AG10803 (cell line): ENCODE data around the gene SEH1L.

ENCODE experiments used
- DNase-seq: peaks from one replicate; pipeline ENCODE4 v3.0.0; 2010; ENCODE audit warnings: low read depth
- H3K4me3 ChIP-seq: 2 replicates; pipeline ENCODE4 v1.5.1; 2011; ENCODE audit warnings: mild to moderate bottlenecking, low read length, control low read depth
- TF ChIP-seq, protein P1 (sequence below): conservative IDR thresholded peaks from 2 replicates; pipeline ENCODE4 v1.5.1; 2011; ENCODE audit warnings: mild to moderate bottlenecking, low read length, control low read depth, inconsistent platforms

Gene SEH1L

GRCh38 chr18:12943215-12943614 is 4.6 kb upstream of the SEH1L start:
- TF ChIP-seq, protein P1, sequence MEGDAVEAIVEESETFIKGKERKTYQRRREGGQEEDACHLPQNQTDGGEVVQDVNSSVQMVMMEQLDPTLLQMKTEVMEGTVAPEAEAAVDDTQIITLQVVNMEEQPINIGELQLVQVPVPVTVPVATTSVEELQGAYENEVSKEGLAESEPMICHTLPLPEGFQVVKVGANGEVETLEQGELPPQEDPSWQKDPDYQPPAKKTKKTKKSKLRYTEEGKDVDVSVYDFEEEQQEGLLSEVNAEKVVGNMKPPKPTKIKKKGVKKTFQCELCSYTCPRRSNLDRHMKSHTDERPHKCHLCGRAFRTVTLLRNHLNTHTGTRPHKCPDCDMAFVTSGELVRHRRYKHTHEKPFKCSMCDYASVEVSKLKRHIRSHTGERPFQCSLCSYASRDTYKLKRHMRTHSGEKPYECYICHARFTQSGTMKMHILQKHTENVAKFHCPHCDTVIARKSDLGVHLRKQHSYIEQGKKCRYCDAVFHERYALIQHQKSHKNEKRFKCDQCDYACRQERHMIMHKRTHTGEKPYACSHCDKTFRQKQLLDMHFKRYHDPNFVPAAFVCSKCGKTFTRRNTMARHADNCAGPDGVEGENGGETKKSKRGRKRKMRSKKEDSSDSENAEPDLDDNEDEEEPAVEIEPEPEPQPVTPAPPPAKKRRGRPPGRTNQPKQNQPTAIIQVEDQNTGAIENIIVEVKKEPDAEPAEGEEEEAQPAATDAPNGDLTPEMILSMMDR: no peak
- peak; percentile 23 for DNase-seq
- no peak overlapping the region for H3K4me3 ChIP-seq

DNA sequence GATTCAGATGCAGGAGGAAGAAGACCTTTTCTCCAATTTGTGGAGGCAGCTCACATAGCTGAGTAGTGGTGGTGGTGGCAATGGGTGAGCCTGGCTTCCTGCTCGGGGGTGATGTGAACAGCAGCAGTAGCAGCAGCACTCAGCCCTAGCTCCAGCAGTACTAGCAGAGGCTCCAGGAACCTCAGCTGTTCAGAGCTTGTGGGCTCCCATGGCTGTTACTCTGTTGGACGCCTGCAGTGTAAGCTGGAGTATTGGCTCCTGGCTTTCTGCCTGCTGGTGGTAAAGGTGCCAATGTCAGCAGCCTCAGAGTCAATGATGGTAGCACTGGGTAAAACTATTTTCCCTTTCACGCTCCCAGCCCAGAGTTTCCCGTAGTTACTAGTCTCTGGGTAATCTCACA is 3.1 kb upstream of the SEH1L start:
- peak; percentile 65 for DNase-seq
- H3K4me3 ChIP-seq: no peak overlapping the region
- TF ChIP-seq, protein P1: no peak

DNA sequence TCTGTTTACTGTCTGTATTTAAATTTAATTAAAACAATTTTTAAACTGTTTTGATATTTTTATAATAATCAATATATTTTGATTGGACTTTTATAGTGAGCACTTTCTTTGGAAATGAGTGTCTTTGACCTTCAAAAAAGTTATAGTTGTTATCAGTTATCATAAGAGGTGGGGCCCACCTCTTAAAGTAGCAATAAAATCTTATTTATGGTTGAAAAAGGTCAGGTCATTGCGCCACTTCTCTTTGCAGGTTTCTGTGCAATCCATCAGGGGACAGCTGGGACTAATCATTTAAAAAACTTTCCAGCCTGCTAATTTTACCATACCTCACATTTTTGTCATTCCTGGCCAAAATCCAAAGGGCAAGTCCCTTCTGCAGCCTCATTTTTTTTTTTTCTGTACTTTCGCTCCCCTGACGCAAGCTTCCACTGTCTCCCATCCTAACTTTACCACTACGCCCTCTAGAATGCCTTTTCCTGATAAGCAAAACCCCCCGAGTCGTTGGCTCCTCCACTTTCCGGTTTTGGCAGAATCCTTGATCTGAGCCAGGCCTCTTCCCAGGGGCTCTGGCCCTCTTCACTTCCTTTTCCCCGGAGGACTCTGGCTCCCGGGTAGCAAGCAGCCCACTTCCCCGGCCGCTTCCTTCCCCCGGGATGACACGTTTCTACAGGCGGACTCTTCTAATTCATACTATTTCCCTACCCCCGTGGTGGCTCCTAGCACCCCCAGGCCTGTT is 1.1 kb upstream of the SEH1L start:
- DNase-seq: peak; percentile 98
- TF ChIP-seq, protein P1: peak; percentile 35
- H3K4me3 ChIP-seq: peak overlapping the region; percentile 99

DNA sequence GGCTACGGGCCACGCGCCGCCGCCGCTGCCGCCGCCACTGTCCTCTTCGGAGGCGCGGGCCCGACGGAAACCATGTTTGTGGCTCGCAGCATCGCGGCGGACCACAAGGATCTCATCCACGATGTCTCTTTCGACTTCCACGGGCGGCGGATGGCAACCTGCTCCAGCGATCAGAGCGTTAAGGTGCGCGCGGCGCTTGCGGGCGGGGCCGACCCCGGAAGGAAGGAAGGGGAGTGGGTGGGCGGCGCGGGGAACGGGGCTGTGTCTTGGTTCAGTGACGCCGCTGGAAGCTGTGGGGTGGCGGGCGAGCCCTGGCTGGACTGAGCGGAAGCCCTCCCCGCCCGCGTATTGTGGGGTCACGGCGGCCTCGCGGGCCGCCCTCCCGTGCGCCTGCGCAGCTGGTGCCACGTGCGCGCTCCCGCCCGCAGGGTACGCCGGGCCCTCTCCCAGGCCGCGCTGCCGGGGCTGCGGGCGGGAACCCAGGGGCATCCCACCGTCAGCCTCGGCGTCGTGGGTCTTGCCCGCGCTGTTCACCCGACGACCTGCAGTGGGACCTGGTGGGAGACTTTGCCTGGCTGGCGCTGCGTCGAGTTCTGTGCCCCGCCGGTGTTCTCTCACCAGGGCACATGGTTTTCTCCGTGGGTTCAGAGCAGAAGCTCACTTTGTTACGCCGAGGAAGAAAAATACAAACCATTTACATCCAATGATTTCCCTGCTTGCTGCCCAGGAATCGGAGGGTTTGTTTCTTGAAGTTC is 416 bp downstream of the SEH1L start:
- DNase-seq: peak; percentile 93
- TF ChIP-seq, protein P1: no peak
- H3K4me3 ChIP-seq: peak overlapping the region; percentile 72

DNA sequence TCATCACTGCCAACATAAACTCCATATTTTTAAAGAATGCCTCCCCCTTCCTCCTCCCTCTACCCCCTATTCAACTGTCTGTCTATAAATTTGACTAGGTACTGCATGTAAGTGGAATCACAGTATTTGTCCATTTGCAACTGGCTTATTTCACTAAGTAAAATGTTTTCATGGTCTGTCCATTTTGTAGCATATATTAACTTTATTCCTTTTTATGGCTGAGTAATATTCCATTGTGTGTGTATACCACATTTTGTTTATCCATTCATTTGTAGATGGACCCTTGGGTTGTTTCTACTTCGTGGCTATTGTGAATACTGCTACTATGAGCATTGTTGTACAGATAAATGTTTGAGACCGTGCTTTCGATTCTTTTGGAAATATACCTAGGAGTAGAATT is 10.7 kb downstream of the SEH1L start:
- DNase-seq: no peak
- no peak overlapping the region for H3K4me3 ChIP-seq
- TF ChIP-seq, protein P1: no peak

DNA sequence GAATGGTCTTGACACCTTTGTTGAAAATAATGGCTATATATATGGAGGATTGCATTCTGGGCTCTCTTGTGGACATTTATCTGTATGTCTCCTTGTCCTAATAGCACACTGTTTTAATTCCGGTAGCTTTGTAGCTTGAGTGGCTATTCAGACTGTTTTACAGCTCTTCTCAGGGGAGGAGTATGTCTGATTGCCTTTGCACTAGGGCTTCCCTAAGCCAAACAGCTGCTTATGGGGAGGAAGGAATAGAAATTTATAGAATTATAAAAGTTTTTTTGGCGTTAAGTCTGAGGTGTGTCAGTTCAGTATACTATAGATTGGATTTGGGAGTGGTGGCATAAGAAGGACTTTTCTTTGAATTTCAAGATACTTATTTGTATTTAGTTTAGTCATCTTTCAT is 12.6 kb downstream of the SEH1L start:
- TF ChIP-seq, protein P1: no peak
- DNase-seq: no peak
- no peak overlapping the region for H3K4me3 ChIP-seq
